Stimulated activated CD8-positive, alpha-beta memory T cell treated with anti-CD3 and anti-CD28 coated beads, Interleukin-15, amount 100 ng/mL, for 24 hours (primary cell): Measurements from ENCODE around the gene MRPL4.

Experiments
- DNase-seq: peaks from one replicate; pipeline ENCODE4 v3.0.0-alpha.2; 2020; ENCODE audit warnings: low read depth

MRPL4 gene

DNA sequence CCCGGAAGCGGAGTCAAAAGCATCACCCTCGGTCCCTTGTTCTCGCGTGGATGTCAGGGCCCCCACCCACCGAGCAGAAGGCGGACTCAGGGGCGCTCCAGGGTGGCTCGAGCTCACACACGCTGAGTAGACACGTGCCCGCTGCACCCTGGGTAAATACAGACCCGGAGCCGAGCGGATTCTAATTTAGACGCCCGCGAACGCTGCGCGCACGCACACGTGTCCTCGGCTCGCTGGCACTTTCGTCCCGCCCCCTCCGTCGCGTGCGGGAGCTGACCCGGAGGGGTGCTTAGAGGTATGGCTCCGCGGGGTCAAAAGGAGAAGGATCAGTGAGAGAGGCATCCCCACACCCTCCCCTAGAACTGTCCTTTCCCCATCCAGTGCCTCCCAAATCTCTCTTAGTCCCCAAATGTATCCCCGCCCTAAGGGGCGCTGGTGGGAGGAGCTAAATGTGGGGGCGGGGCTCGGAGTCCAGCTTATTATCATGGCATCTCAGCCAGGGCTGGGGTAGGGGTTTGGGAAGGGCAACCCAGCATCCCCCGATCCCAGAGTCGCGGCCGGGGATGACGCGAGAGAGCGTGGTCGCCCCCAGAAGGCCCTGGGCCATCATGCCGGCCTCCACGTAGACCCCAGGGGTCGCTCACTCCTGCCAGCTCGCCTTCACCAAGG lies 37.3 kb downstream of the MRPL4 start:
- no peak for DNase-seq

- no peak for DNase-seq
Observed at GRCh38 chr19:10289836-10290356, 37.9 kb downstream of the MRPL4 start, which contains the start of gene ICAM5. TSS of gene ICAM5 (plus strand) at chr19:10289952. CDS start at chr19:10290044, 92 bp downstream.

DNA sequence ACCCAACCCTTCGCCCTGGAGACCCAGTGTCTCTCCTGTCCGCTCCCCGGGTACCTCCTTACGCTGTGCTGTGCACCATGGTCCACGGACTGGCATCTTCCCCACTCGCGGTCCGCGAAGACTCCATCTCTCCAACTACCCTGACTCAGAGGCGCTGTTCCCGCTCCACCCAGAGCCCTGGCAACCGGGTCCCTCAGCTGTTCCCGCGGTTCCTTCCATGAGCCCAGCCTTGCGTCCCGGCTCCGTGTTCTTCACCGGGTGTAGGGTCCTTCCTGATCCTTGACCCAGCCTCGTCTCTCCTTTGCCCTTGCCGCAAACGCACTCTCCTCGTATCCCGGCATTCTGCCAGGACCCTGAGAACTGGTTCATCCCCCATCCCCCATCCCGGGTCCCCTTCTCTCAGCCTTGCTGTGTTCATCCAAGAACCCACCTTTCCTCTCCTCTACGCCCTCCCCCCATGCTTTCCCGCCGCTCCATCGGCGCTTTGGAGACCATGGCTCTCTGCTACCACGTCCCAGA lies 38.4 kb downstream of the MRPL4 start:
- DNase-seq, result no peak

DNA sequence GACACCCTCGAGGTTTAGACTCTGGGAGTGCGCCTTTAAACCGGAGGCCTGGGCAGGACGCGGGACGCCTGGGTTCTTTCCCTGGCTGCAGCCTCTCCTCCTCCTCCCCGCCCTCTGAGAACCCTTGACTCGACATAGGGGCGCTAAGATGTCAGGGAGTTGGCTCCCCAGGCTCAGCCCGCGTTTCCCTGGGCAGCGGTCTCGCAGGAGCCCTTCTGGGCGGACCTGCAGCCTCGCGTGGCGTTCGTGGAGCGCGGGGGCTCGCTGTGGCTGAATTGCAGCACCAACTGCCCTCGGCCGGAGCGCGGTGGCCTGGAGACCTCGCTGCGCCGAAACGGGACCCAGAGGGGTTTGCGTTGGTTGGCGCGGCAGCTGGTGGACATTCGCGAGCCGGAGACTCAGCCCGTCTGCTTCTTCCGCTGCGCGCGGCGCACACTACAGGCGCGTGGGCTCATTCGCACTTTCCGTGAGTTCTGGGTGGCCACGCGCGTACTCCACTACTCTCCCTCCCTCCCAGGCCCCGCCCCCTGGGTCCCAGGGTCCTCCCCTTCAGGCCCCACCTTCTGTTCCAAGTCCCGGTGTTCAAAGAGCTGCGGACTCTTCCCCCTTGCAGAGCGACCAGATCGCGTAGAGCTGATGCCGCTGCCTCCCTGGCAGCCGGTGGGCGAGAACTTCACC lies 39.0 kb downstream of the MRPL4 start:
- no peak for DNase-seq

DNA sequence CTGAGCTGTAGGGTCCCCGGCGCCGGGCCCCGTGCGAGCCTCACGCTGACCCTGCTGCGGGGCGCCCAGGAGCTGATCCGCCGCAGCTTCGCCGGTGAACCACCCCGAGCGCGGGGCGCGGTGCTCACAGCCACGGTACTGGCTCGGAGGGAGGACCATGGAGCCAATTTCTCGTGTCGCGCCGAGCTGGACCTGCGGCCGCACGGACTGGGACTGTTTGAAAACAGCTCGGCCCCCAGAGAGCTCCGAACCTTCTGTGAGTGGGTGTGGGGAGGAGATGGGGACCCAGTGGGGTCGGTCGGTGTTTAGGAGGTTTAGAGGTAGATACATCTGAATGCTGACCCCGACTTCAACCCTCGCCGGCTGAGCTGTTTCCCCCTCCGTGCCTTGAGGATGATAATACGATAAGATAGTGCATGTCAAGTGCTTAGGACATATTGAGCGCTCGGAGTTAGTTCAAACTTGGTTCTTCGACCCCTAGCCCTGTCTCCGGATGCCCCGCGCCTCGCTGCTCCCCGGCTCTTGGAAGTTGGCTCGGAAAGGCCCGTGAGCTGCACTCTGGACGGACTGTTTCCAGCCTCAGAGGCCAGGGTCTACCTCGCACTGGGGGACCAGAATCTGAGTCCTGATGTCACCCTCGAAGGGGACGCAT lies 39.7 kb downstream of the MRPL4 start:
- DNase-seq, result no peak

- peak; percentile 65 for DNase-seq
Observed at GRCh38 chr19:10292206-10292788, 40.3 kb downstream of the MRPL4 start.

DNA sequence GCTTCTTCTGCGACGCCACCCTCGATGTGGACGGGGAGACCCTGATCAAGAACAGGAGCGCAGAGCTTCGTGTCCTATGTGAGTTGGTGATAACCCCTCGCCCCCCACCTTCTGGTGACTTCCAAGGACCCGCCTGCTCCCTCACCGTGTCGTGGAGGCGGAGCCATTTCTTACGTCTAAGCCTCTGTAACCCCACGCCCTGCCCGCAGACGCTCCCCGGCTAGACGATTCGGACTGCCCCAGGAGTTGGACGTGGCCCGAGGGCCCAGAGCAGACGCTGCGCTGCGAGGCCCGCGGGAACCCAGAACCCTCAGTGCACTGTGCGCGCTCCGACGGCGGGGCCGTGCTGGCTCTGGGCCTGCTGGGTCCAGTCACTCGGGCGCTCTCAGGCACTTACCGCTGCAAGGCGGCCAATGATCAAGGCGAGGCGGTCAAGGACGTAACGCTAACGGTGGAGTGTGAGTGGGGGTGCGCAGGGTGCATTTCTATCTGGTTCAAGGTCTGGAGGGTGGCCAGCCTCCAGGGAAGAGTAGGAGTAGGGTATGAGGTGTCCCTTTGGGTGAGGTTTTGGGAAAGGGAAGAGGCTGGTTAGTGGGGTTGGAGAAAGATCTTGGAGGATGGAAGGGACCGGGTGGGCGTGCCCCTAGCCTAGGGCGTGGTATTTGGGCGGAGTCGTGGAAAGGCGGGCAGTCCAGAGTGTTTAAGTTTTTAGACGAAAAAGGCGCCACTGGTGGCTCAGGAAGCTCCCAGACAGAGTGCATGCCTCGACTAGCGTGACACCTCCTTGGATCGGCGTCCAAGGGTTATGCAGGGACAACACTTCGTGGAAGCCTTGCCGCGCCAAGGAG lies 41.0 kb downstream of the MRPL4 start:
- no peak for DNase-seq

- DNase-seq, result no peak
Observed at GRCh38 chr19:10293637-10294367, 41.8 kb downstream of the MRPL4 start.

- no peak for DNase-seq
Observed at GRCh38 chr19:10294368-10294697, 42.3 kb downstream of the MRPL4 start.

GRCh38 chr19:10295305-10295846 lies 43.4 kb downstream of the MRPL4 start:
- no peak for DNase-seq

DNA sequence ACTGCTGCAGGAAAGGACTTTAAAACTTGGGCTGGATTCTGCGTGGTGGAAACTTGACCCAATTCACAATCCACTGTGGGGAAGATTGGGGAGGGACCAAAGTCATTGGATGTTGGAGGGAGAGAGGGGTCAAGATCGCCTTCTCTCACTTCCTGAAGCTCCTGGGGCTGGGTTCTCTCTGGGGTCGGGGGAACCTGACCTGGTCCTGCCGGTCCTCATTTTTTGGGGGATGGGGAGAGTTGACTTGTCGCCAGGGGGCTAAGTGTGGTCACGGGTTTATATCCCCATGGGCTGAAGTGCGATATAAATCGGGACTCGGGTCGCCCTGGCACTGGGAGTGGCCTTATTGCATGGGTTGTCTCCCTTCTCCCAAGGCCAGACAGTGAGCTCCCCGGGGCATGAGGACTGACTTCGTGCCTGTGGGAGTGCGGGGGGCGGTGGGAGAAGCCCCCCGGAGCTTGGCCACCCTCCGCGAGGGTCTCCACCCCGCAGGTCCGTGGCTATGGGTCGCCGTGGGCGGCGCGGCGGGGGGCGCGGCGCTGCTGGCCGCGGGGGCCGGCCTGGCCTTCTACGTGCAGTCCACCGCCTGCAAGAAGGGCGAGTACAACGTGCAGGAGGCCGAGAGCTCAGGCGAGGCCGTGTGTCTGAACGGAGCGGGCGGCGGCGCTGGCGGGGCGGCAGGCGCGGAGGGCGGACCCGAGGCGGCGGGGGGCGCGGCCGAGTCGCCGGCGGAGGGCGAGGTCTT lies 44.0 kb downstream of the MRPL4 start:
- DNase-seq, result no peak

GRCh38 chr19:10299545-10300458 lies 47.8 kb downstream of the MRPL4 start:
- no peak for DNase-seq

DNA sequence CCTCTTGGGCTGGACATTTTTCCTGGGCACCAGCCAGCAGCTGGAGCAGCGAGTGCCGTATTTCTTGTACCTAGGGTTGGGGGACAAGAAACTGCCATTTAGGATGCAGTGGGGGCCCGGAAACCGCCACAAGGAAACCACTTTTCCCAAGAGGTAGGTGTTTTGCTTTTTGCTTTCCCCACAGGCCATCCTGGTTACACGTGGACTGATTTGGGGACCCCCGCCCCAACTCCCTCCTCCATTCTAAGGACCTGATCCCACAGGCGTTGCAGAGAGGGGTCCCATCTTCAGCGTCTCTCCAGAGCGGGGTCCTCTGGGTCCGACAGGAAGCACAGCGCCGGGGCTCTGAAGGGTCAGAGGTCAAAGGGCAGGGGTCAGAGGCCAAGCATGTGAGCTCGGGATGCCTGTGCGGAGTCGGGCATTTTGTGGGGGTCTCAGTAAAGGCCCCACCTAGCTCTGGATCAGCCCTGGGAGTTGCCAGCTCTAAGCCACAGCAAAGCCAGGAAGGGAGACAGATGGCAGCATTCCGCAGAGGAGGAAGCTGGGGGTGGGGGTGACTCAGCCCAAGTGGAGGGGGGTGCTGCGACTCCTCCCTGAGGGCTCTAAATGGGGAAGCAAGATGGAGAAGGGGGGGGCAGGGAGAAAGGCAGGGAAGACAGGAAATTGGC lies 53.3 kb downstream of the MRPL4 start:
- no peak for DNase-seq

DNA sequence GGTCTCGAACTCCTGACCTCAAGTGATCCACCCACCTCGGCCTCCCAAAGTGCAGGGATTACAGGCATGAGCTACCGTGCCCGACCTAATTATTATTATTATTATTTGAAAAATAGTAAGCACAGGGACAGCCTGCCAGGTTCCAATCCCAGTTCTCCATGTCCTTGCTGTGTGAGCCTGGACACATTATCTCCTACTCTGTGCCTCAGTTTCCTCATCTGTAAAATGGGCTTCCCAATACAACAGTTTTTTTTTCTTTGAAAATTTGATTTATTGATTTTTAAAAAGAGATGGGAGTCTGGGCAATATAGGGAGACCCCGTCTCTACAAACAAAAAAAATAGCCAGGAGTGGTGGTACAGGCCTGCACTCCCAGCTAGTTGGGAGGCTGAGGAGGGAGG lies 54.3 kb downstream of the MRPL4 start:
- DNase-seq, result no peak

DNA sequence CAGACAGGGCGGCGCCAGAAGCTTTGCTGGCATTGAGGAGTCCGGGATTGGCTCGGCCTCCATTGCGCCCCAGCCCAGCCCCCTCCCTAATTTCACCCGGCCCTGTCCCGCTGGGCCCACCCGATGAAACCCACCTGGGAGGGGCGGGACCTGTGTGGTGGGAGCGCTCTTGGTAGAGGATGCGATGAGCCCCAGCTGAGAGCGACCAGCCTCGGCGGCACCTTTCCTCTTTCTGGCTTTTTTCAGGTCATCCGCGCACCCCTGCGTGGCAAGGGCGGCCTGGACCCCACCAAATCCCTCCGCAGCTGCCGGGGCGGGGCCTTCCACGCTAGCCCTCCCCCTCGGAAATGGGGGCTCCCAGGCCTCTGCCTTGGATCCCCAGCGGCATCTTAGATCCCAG lies 57.4 kb downstream of the MRPL4 start, which contains the start of gene ZGLP1:
TSS of gene ZGLP1 (minus strand) at position 393 of the 400 bp plus-strand sequence.
- DNase-seq, result no peak
